HG03342 (cell line): ENCODE data around the gene MYRIP.

Experiments
- ATAC-seq: cut with Tn5 transposase; IDR thresholded peaks from one replicate; pipeline ENCODE4 v1.9.1; 2021; ENCODE audit warnings: mild to moderate bottlenecking, moderate library complexity; ENCODE audit not compliant: unreplicated experiment

Gene MYRIP

DNA sequence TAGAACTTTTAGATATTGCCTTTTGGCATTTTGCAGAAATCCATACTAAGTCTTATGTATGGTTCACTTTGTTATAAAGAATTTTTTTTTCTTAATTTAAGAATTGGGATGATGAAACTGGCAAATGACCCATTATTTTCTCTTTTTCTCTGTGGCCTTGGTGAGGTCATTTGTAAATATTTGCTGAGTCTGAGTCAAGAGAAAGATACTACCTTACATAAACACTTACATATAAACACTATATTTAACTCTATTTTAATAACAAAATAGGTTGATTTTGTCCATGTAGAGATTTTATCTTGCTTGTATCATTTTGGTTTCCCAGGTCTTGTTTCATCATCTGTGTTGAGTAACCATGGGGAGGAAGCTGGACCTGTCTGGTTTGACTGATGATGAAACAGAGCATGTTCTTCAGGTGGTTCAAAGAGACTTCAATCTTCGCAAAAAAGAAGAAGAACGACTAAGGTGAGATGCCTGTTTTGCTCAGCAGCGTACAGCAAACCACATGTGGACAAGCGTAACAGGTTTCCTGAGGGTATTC is 91.1 kb downstream of the MYRIP start:
- no peak for ATAC-seq

DNA sequence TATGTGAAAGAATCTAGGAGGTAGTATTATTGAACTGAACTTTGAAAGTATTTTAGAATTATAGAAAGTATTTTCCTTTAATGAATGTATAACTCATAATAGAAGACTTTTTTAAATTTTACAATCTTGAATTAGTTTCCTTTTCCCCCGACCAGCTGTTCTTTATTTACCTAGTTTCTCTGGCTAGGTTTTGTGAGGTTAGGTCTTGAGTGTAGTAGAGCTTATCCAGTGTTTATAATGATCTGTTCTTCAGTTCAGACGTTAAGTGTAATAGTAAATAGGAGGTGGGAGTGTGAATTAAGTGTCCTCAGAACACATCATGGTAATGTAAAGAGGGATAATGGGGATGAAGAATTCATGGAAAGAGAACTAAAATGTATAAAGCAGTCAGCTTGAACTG is 93.8 kb downstream of the MYRIP start:
- ATAC-seq = no peak

DNA sequence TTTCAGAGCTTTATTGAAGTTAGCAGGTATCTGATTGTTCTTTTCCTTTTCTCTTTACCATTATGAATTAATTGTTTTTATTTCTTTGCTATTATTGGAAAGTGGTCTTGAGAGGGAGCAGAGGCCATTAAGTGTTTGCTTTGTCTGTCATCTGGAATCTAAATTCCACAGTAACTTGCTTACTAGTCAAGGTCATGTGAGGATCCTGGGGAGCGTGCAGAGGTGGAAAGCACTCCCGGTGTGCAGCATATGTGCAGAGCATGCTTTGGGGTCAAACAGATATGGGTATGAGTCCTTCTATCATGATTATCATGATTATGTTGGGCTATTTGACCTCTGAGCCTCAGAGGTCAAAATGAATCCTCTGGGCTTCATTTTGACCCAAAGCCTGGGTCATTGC is 96.4 kb downstream of the MYRIP start:
- no peak for ATAC-seq

DNA sequence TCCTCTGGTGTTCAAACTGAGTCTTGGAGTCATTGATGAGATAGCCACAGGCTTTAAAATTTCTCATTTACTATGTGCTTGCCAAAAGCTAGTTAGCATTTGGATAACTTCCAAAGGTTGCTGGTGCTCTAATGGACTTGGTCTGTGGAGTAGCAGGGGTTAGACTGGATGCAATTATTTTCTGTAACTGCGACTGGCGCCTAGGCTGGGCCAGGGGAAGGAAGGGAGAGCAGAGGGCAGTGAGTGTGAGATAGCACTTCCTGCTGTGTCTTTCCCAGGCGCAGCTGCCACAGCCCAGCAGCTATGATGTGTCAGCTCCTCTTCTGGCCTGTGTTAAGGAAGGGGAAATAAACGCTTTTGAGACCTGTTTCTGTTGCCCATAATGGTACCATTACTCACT is 98.6 kb downstream of the MYRIP start:
- no peak for ATAC-seq

DNA sequence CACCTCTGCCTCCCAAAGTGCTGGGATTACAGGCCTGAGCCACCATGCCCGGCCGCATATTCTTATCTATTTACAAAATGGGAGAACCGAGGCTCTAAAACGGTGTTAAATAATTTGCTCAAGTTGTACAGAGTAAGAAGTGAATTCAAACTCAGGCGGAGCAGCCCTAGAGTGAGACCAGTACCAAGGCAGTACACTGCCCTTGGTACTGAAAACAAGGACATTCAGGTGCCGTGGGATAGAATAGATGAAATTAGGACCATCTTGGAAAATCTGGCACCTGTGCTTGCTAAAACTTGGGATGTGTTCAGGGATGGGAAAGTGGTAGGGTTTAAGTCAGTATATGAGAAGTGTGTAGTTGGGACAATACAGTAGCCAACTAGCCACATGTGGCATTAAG is 100.7 kb downstream of the MYRIP start:
- no peak for ATAC-seq

DNA sequence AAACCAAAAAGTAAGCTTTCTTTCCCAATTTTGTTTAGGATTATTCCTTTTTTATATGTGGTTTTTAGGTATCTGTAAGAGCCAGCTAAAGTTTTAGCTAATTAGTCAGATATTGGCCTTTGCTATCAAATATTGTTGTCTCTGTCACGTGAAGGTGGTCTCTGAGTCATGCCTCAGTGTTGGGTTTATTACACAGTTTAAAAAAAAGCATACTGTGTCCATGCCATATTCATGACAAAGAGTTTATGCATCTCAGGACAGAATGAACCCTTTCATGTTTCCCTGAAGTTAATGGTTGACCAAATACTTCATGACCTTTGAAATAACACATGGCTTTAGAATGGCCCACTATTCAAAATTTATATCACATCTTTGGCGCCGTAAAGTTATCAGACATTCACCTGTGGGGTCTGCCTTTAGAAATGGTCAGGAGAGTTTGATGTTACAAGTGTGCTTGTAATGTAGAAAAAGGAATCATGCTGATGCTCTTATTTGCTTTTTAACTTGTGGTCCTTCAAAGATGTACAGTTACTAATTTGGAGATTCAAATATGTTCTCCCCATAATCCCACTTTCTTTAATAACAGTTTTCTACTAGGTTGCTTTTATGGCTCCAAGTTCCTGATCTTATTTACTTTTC is 101.5 kb downstream of the MYRIP start:
- ATAC-seq = no peak

DNA sequence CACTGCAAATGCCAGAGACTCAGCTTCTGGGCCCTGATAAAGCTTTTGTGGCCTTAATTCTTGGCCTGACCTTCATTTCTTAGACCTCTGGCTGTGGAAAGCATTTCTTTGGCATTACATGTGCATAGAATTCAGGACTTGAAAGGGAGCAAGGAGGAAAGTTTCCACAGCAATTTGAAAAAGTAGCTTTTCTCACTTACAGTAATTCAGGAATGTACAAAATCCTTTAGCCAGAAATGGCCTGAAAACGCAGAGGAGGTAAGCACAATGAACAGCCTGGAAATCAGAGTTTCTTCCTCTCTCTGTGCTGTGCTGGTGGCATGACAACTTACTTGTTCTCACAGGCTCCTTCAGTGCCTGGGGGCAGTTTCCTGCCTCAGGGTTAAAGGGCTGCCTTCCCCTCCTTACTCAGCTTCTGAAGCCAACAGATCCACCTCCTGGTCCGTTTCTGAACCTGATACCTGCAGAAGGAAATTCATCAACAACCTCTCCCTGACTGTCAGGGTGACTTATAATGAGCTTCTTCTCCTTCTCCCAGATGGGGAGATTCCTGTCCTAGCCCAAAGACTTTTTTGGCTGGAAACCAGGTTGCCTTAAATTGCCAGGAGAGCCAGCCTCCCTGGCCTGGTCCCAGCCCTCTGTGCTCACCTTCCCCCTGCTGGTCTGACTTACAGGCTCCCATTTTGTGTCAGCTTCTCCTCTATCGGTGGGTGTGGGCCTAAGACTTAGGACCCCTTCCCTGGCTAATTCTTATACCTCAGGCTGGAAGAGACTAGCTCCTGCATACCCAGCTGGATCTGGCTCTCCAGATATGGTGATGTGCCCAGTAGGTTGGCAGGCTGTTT is 102.3 kb downstream of the MYRIP start:
- no peak for ATAC-seq

DNA sequence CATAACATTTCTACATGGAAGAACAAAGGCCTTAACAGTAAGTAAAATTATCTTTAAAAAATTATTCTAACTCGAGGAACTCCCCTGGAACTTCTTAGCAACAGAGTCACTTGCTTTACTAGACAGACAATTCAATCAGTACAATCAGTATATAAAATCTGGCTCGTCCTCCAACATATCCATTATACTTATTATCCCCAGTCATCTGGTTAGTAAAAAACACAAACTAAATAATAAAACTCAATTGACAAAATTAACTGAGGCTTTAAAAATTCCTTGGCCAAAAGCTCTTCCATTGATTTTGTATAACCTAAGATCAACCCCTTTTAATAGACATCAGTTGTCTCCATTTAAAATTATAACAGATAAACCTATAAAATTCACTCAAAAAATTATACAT is 105.6 kb downstream of the MYRIP start:
- no peak for ATAC-seq

DNA sequence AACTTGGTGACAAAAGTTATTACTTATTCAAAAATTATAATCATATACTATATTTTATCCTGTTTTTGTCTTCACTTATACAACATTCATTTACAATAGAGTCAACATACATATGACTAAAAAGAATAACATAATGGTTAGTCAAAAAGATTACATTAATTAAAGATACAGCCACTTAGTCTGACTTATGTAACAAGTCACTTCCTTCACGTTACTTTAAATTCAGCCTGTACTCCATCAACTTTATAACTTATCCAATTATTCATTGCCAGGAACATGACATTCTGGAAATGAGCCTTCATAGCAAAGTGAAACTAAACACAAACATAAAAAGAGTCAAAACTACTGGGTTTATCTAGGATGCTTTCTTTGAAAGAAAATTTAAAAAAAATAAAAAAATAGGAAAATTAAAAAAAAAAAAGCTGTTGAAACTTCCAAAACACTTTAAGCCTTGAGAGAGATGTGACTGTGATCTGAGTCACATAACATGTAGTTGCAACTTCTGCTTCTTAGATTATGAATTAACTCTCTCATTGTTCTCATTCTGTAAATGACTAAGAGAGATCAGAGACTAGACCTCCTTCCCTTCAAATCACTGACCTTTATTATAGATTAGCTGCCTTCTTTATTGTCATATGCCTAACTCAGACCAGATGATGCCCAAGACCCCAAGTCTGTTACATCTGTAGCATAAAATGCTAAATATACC is 107.8 kb downstream of the MYRIP start:
- peak; percentile 80 for ATAC-seq

DNA sequence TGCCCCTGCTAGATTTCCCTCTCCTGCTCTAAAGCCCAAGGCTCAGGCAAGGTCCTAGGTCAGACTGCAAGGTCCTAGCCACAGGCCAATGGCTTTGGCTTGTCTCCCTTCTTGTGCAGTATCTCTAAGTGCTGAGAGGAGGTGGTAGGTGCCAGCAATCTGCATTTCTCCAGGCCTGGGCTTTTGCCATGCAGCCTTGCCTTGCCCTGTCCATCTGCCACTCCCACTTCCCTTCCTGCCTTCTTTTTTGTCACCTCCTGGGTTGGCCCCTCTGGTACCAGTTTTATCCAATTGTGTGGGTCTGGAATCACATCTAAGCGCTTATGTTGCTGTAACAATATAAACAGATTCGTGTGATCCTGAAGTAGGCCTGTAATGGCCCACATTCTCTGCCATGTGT is 109.9 kb downstream of the MYRIP start:
- ATAC-seq = no peak

DNA sequence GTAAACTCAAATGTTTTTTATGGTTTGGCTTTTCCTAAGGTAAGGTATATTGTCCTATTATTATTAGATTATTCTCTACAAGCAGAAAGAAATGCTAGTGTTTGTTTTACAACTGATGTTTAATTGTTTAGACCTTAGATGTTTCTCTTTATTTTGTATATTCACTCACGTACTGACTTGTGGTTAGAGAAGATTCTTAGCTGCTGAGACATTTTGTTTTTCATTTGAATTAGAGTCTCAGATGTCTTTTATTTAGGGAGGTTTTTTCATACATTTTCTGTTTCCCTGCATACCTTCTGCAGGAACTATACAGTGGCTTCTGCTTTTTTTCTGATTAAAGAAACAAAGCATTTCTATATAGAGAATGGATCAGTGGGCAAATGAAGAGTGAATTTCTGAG is 110.9 kb downstream of the MYRIP start:
- no peak for ATAC-seq

DNA sequence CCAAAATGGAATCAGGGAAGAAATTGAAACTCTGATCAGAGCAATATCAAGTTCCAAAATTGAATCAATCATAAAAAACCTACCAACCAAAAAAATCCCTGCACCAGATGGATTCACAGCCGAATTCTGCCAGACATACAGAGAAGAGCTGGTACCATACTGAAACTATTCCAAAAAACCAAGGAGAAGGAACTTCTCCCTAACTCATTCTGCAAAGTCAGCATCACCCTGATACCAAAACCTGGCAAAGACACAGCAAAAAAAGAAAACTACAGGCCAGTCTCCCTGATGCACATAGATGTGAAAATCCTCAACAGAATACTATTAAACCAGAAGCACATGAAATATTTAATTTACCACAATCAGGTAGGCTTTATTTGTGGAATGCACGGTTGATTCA is 118.1 kb downstream of the MYRIP start:
- no peak for ATAC-seq

DNA sequence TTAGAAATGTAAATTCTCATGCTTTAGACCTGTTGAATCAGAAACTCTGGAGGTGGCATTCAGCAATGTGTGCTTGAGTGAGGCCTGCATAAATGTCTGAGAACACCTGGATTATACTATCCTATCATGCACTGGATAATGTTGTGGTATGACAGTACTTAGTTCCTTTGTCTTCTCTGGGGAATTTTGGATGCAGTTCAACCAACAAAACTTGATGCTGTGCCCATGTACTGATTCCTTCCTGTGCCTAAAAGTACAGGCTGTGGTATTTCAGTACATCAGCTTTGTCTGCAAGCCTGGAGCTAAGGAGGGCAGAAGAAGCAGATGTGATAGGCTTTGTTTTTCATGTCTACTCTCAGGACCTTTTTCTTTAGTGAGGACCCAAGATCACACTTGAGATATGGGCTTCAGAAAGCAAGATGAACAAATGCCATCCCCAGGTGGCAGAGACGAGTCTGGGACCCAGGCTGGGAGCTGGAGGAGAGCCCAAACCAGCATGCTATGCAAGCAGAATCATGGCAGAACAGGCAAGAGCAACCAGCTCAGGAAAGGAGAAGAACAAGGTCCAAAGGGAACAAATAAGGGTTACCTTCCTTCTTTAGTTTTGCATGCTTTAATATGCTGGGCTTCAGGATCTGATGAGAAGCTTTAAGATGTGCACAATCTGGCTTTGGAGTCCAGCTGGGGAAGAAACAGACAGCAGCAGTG is 124.7 kb downstream of the MYRIP start:
- no peak for ATAC-seq

DNA sequence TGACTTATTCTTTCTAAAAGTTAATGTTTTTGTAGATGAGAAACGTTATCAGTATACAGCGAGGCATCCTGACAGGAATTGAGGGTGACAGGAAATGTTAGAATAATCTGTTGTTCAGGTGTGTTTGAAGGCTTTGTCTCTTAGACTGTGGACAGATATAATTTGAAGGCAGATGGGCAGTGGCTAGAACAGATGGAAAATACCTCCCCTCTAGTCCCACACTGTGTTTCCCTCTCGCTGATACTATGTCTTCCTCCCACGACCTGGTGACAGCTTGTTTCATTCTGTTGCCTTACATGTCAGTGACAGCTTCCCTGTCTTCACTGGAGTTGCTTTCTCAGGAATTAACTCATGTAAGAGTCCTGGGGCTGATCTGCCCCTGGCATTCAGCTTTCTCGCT is 125.3 kb downstream of the MYRIP start:
- ATAC-seq = no peak

DNA sequence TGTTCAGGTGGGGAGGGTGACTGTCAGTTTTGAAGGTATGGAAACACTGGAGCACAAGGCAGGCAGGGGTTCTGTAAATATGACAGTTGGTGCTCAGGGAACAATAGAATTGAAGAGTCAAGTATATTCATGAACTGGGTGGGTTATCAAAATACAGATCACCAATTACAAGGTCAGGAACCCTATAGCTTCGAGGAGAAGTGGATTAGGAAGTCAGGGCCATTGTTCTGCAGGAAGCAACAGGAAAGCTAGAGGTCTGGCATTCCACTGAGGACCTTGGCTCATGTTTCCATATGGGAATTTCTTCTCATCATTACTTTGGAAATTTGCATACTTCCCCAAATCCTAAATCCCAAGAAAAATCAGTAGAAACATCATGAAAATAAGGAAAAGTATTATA is 125.9 kb downstream of the MYRIP start:
- no peak for ATAC-seq

DNA sequence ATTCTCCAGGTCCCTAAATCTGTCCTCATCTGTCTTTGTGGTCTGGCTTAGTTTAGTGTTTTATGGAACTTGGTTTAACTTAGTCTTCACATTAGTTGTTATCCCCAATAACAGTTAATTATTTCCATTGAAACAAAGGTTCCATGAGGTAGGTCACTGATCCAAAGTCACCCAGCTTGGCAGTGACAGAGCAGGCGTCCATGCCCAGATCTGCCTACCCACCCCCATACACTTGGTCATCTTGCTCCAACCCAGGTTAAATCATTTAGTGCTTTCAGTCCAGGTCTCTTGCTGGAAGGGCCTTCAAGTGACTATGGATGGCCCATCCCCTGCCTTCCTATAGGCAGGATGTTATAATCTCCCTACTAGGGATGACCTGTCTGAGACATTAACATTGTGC is 127.4 kb downstream of the MYRIP start:
- no peak for ATAC-seq

DNA sequence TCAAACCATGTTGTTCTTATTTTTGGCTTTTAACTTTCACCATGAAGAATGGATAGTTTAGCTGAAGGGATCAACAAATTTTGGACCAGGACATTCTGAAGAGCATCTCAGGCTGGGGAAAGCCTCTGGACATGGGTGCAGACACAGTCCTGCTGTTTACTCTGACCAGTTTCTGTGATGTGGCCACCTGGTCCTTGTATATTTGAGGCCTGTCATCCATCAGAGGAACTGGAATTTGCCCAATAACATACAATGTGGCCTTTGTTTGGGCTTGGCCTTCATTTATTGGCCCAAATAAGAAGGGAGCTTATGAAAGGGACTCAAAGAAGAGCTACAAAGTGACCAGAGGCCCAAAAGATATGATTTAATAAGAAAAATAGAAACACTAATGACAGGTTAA is 127.9 kb downstream of the MYRIP start:
- no peak for ATAC-seq

DNA sequence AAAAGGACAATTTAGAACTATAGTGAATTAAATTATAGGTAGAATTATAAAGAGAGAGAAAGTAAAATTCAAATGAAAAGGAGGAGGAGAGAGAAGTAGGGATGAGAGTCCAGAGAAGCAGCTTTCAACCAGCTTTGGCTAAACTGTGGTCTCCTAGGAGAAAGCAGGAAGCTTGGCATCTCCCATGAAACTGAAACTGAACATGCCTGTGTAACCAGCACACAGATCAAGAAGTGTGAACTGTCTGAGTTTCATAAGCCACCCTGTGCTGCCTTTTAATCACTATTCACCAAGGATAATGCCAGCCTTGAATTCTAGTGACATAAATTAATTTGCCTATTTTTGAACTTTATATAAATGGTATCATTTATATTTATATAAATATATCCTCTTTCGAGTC is 128.5 kb downstream of the MYRIP start:
- ATAC-seq = peak; percentile 81

DNA sequence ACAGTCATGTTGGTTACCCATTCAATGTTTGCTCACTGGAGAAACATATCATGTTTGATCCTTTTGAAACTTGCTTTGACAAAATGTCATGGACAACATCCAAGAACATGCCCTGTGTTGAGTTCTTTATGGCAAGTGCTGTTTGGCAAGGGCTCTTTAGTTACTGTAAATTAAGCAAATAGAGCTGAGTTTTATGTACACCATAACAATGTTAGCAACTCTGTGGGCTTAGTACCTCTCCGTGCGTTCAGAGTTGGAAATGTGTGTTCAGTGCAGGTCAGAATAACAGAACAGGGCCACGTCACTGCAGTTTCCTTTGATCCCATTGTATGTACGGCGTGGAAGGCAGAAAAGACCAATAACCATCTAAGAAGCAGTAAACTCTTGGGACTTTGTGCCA is 132.5 kb downstream of the MYRIP start:
- ATAC-seq = no peak

DNA sequence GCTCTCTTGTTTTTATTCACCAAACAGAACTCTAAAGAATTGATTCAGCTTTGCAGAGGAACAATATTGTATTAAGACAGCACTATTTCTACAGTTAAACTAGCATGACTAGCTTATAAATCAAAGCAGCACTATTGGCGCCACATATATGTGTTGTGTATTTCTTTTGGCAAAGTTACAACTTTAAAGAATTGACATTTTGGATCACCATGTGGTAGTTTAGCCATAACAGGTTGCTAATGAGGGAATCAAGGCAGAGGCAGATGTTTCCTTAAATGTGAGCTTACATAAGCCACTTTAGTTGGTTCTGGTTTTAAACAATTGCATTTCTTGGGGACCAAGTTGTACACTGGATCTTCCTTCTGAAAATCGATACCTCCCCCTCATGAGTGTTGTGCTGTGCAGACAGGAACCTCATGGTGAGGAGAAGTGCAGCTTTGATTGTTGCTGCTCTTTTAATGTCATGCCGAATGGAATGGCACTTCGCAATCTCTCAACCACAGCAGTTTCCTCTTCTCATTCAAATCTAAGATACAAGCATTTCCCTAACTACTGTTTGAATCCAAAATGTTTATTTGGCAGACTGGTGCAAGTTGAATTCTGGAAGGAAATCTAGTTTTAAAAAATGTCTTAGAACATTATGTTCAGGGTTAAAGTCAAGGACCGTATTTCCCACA is 151.2 kb downstream of the MYRIP start:
- ATAC-seq = no peak

DNA sequence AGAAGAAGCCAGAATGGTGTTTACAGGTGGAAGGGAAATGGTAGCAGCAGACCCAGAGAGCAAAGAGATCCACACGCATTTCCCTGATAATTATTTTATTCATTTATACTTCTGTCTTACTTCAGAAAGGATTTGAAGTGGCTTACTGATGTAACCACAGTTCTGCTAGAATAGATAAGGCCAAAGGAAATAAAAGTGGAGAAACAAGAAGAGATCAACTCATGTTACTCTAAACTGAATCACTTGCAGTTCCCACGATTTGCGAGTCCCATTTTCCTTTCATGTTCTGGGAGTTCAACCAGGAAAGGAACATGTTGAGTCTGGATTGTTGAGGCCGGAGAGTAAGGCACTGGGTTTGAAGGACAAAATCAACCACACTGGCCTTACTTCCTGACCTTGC is 151.8 kb downstream of the MYRIP start:
- no peak for ATAC-seq
